GM15510 (cell line): ENCODE data around the gene NME9.

ENCODE experiments used
- POLR2A ChIP-seq: IDR thresholded peaks from 3 replicates; pipeline ENCODE4 v1.6.1; 2011; ENCODE audit warnings: borderline replicate concordance; ENCODE audit not compliant: insufficient read length; ENCODE audit errors: extremely low read depth

Gene NME9

GRCh38 chr3:138329984-138330293 lies 288 bp upstream of the NME9 start:
- TF ChIP-seq POLR2A: no peak

GRCh38 chr3:138328341-138328740 lies 1.3 kb downstream of the NME9 start:
- no peak for TF ChIP-seq POLR2A

GRCh38 chr3:138327831-138328230 lies 1.8 kb downstream of the NME9 start:
- no peak for TF ChIP-seq POLR2A

GRCh38 chr3:138326866-138327595 lies 2.6 kb downstream of the NME9 start:
- no peak for TF ChIP-seq POLR2A

- TF ChIP-seq POLR2A: no peak
Observed at GRCh38 chr3:138325990-138326389, 3.7 kb downstream of the NME9 start.

- no peak for TF ChIP-seq POLR2A
Observed at GRCh38 chr3:138323971-138324370, 5.7 kb downstream of the NME9 start.

- no peak for TF ChIP-seq POLR2A
Observed at GRCh38 chr3:138317687-138318086, 12.0 kb downstream of the NME9 start.

GRCh38 chr3:138314751-138315150 lies 14.9 kb downstream of the NME9 start:
- no peak for TF ChIP-seq POLR2A

GRCh38 chr3:138310494-138310893 lies 19.2 kb downstream of the NME9 start:
- no peak for TF ChIP-seq POLR2A

- no peak for TF ChIP-seq POLR2A
Observed at GRCh38 chr3:138308783-138309182, 20.9 kb downstream of the NME9 start.

GRCh38 chr3:138307899-138308298 lies 21.8 kb downstream of the NME9 start:
- no peak for TF ChIP-seq POLR2A

- TF ChIP-seq POLR2A: no peak
Observed at GRCh38 chr3:138303474-138303873, 26.2 kb downstream of the NME9 start.

- no peak for TF ChIP-seq POLR2A
Observed at GRCh38 chr3:138300647-138301046, 29.0 kb downstream of the NME9 start.

GRCh38 chr3:138297876-138298275 lies 31.8 kb downstream of the NME9 start:
- no peak for TF ChIP-seq POLR2A

GRCh38 chr3:138297059-138297607 lies 32.5 kb downstream of the NME9 start:
- TF ChIP-seq POLR2A: no peak

- no peak for TF ChIP-seq POLR2A
Observed at GRCh38 chr3:138296639-138297038, 33.0 kb downstream of the NME9 start.
